Loucy (cell line): ENCODE data around the gene STXBP1.

Source experiments
- H2AFZ ChIP-seq: fragments of 200-600 bp; sonication (generic); 2 replicates; pipeline ENCODE4 v1.6.0; 2016; ENCODE audit warnings: antibody characterized with exemption, mild to moderate bottlenecking, low read length, moderate library complexity
- H3F3A ChIP-seq: fragments of 200-600 bp; 2 replicates; pipeline ENCODE4 v1.6.0; 2016; ENCODE audit warnings: antibody characterized with exemption, low read depth, mild to moderate bottlenecking
- H3K27me3 ChIP-seq: fragments of 200-600 bp; sonication (generic); 2 replicates; pipeline ENCODE4 v1.6.1; 2014; ENCODE audit warnings: low read length, mild to moderate bottlenecking; ENCODE audit not compliant: insufficient read depth, poor library complexity, severe bottlenecking
- H3K36me3 ChIP-seq: fragments of 200-600 bp; sonication (generic); 2 replicates; pipeline ENCODE4 v1.6.1; 2016; ENCODE audit warnings: low read length; ENCODE audit not compliant: insufficient read depth
- H3K4me1 ChIP-seq: fragments of 200-600 bp; sonication (generic); 2 replicates; pipeline ENCODE4 v1.5.1; 2014; ENCODE audit warnings: low read length, mild to moderate bottlenecking; ENCODE audit not compliant: insufficient read depth, poor library complexity, severe bottlenecking
- H3K4me2 ChIP-seq: fragments of 200-600 bp; sonication (generic); 2 replicates; pipeline ENCODE4 v1.6.0; 2014; ENCODE audit warnings: antibody characterized with exemption, low read length, low read depth, mild to moderate bottlenecking; ENCODE audit not compliant: poor library complexity, severe bottlenecking
- H3K4me3 ChIP-seq: fragments of 200-600 bp; sonication (generic); 2 replicates; pipeline ENCODE4 v1.5.1; 2014; ENCODE audit warnings: low read length, mild to moderate bottlenecking, mixed read lengths; ENCODE audit not compliant: poor library complexity, severe bottlenecking
- H3K79me2 ChIP-seq: fragments of 200-600 bp; sonication (generic); 2 replicates; pipeline ENCODE4 v1.6.1; 2014; ENCODE audit warnings: low read length; ENCODE audit not compliant: insufficient read depth
- H3K9ac ChIP-seq: fragments of 200-600 bp; sonication (generic); 2 replicates; pipeline ENCODE4 v1.6.0; 2014; ENCODE audit warnings: mild to moderate bottlenecking, low read depth, low read length, moderate library complexity; ENCODE audit not compliant: poor library complexity, severe bottlenecking
- H3K9me2 ChIP-seq: fragments of 200-600 bp; sonication (generic); replicated peaks from 2 replicates; pipeline ENCODE4 v1.6.1; 2016; ENCODE audit warnings: low read depth, low read length, mixed read lengths
- H3K9me3 ChIP-seq: fragments of 200-600 bp; sonication (generic); 2 replicates; pipeline ENCODE4 v1.6.1; 2014; ENCODE audit warnings: mild to moderate bottlenecking, antibody characterized with exemption, low read length, low read depth; ENCODE audit not compliant: insufficient read depth
- H4K20me1 ChIP-seq: fragments of 200-600 bp; sonication (generic); 2 replicates; pipeline ENCODE4 v1.6.0; 2014; ENCODE audit warnings: antibody characterized with exemption, low read length, mild to moderate bottlenecking; ENCODE audit not compliant: insufficient read depth, poor library complexity, severe bottlenecking
- CTCF ChIP-seq: fragments of 200-600 bp; sonication (generic); conservative IDR thresholded peaks from 2 replicates; pipeline ENCODE4 v1.5.1; 2014; ENCODE audit warnings: mild to moderate bottlenecking, antibody characterized with exemption, low read length
- EZH2phosphoT487 ChIP-seq: fragments of 200-600 bp; IDR thresholded peaks from 2 replicates; pipeline ENCODE4 v1.6.1; 2018; ENCODE audit warnings: antibody characterized with exemption, mild to moderate bottlenecking, moderate library complexity, borderline replicate concordance

The STXBP1 gene

GRCh38 chr9:127723444-127723843, 111.4 kb downstream of the STXBP1 start:
- Histone ChIP-seq H4K20me1 (no peaks in the 10 kb centered on the region), H3K79me2 (no peaks in the 10 kb centered on the region), H3K9me3 (no peaks in the 10 kb centered on the region), H3K4me2 (no peak overlapping the region), H3K4me3 (no peak overlapping the region), H3K9me2 (no peaks in the 10 kb centered on the region), H3K9ac (no peak overlapping the region), H3K4me1 (peaks cover 15% of the 10 kb centered on the region), H2AFZ (no peak overlapping the region), H3F3A (no peaks in the 10 kb centered on the region), H3K27me3 (no peaks in the 10 kb centered on the region), H3K36me3 (no peaks in the 10 kb centered on the region)
- TF ChIP-seq EZH2phosphoT487 (no peak), CTCF (no peak)

GRCh38 chr9:127724012-127724411, 111.9 kb downstream of the STXBP1 start:
- Histone ChIP-seq H3K4me2 (no peak overlapping the region), H3K4me1 (peaks cover 14% of the 10 kb centered on the region)

GRCh38 chr9:127726871-127727270, 114.8 kb downstream of the STXBP1 start:
- Histone ChIP-seq H3K9me2 (no peaks in the 10 kb centered on the region), H3K36me3 (no peaks in the 10 kb centered on the region), H3F3A (no peaks in the 10 kb centered on the region), H4K20me1 (no peaks in the 10 kb centered on the region), H3K4me2 (no peak overlapping the region), H2AFZ (no peak overlapping the region), H3K27me3 (no peaks in the 10 kb centered on the region), H3K9ac (no peak overlapping the region), H3K9me3 (no peaks in the 10 kb centered on the region), H3K79me2 (no peaks in the 10 kb centered on the region), H3K4me1 (no peaks in the 10 kb centered on the region), H3K4me3 (no peak overlapping the region)
- TF ChIP-seq CTCF: no peak
- no peak for TF ChIP-seq EZH2phosphoT487

More at GRCh38 chr9:127724012-127724411, 111.9 kb downstream of the STXBP1 start:
- no peaks in the 10 kb centered on the region for H4K20me1 ChIP-seq
- H2AFZ ChIP-seq: no peak overlapping the region
- H3F3A ChIP-seq: no peaks in the 10 kb centered on the region
- H3K9ac ChIP-seq: no peak overlapping the region
- no peak overlapping the region for H3K4me3 ChIP-seq
- no peak for TF ChIP-seq CTCF
- no peaks in the 10 kb centered on the region for H3K79me2 ChIP-seq
- no peaks in the 10 kb centered on the region for H3K9me2 ChIP-seq
- H3K27me3 ChIP-seq: no peaks in the 10 kb centered on the region
- H3K9me3 ChIP-seq: no peaks in the 10 kb centered on the region
- H3K36me3 ChIP-seq: no peaks in the 10 kb centered on the region
